ENCODE results near the gene HES2. TPM values are rescaled to one million over a fixed set of nuclear protein-coding genes. Genes with fewer than 3 reads are reported as not detected.
"Not testable (repeated sequence)": the region's sequence is repeated elsewhere in the genome, so short reads cannot be mapped to it uniquely, and the experiment has no call there.

The HES2 gene
- total RNA-seq, 1 experiment from 2014 or later = not detected

DNA sequence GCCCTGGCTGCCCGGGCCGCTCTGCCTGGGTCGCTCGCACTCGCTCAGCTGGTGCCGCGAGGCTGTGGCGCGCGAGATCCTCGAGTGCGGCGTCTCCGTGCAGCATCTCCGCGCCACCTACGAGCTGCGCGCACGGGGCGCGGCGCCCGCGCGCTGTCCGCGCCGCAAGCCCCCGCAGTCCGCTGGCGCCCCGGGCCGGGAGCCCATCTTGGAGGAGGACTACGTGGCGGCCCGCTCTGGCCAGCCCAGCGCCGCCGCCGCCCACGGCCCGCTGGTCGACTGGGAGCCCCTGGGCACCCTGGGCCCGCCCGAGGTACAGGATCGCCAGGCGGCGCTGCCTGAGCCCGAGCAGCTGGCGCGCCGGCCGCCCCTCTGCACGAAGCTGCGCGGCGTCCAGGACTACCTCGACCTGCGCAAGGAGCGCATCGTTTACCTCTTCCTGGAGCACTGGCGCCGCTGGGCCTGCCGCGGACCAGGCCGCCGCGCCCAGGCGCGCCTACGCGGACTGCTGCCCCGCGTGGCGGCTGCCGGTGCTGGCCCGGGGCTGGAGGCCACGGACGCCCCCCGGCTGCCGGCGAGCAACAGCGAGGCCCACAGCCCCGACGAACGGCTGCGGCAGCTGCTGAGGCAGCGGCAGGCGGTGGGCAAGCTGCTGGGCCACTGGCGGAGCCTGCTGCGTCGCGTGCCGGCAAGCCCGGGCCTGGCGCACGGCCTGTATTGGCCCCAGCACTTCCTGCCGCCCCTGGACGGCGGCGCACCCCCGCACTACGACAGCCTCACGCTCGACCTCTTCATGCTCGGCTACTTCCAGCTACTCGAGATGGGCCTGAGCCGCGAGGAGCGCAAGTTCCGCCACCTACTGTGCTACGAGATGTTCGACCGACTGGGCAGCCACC is 35.4 kb upstream of the HES2 start:
- DNase-seq (ENCODE audit: low read depth) = no peak

DNA sequence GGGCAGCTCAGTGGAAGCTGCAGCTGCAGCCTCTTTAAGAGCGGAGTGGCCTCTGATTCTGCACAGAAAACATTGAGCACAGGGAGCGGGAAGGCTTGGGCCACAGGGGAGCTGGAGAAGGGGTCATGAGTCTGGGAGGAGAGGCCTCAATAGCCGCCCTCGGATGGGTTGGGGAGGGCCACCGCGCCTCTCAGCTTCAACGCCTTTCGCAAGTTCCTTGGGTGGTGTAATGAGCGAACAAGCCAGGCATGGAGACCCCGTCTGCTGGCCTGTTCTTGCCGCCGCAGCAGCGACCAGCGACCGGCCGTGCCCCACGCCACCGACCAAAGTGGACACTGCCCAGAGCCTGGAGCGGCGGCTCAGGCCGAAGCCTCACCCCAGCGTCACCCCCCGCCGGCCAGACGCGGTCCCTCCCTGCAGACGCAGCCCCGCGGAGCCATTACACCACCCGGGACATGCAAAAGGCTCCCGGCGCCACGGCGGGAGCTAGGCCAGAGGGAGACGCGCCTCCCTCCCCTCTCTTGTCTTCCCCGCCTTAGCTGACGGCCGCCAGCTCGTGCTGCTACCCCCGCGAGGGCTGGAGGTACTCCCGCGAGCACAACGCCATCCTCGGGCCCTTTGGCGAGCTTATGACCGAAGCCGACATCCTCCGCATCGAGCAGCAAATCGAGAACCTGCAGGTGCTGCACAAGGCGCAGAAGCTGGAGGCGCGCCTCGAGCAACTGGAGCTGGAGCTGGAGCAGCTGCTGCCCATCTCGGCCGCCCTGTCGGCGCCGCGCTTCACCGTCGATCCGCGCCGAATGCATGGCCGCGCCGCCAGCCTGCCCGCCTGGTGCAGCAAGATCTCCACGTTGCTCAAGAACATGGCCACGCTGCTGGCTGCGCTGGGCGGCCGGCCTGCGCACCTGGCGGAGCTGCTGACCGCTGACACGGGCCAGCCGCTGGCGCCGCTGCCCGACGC is 34.5 kb upstream of the HES2 start:
- not testable (repeated sequence) for DNase-seq (ENCODE audit: low read depth)

DNA sequence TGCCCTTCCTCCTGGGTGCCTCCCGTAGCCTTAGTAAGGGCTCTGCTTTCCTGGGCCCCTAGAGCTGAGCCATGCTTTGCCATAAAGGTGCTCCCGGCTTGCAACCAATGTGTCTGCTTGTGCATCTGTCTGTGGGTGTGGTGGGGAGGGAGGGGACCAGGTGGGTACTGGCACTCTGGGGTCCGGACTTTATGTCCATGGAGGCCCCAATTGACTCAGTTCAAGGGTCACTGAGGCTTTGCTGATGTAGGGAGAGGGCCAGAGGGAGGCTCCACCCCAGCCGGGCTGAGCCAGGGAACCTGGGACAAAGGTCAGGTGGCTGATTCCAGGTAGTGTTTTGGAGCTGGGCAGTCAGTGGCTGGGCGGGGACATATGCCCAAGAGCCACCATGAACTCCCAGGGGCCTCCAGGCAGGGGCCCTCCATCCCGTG is 31.2 kb upstream of the HES2 start:
- no peak for DNase-seq (ENCODE audit: low read depth)

DNA sequence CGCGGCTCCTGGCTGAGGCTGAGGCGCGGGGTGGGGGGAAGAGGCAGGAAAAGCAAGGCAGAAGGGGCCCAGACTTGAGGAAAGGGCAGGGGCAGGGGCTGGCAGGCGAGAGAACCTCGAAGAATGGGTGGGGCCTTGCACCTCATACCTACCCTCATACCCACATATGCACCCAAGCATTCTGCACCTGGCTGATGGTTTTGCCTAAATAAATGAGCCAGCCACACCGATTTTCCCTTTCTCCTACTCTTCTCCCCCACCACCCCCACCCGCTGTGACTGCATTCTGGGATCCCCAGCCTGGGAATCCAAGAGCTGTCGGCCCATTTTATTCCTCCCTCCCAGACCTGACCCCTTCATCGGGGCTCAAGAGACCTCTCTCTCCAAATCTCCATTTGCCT is 30.8 kb upstream of the HES2 start:
- not testable (repeated sequence) for DNase-seq (ENCODE audit: low read depth)

DNA sequence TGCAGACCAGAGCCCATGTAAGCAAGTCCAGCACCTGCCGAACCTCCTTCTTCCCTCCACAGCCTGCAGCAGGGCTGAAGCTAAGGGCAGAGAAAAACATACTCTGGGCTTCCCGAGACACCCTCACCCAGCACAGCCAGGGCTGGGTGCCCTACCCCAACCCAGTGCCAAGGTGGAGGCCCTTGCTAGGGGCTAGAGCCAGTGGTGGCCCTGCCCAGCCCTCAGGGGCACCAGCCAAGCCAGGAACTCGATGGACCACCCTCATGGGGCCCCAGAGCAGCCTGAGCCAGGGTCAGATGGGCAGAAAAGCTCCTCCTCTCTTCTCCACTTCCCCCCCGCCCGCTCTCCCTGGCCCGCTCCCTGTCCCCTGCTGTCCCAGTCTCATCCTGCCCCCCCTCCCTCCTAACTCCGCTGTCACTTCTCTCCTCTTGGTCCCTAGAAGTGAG is 30.3 kb upstream of the HES2 start:
- DNase-seq (ENCODE audit: low read depth) = no peak

DNA sequence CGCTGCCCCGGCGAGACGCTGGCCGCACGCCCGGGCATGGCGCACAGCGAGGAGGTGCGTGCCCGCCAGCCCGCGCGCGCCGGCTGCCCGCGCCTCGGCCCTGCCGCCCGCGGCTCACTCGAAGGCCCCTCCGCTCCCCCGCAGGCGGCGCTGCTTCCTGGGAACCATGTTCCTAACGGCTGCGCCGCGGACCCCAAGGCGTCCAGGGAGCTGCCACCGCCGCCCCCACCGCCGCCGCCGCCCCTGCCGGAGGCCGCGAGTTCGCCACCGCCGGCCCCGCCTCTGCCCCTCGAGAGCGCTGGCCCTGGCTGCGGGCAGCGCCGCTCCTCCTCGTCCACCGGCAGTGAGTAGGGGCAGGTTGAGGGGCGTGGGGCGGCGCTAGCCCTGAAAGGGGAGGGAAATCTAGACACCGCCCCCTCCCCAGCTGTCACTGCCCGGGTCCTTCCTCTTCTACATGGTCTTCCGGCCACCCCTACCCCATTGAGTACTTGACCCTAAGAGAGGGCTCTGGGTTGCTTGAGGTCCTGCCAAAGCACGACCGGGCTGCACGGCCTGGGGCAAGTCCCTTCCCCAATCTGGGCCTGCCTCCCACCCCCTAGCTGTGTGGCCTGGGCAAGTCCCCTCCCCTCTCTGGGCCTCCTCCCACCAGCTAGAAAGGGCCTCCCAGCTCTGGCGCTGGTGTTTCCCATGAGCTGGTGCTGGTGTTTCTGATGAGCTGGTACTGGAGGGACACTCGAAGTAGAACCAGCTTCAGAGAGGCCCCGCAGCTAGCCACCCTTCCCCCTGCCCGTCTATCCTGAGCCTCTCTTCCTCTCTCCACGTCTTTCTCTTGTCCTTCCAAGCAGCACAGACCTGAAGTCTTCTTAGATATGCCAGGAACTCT is 29.3 kb upstream of the HES2 start:
- DNase-seq (ENCODE audit: low read depth) = no peak

DNA sequence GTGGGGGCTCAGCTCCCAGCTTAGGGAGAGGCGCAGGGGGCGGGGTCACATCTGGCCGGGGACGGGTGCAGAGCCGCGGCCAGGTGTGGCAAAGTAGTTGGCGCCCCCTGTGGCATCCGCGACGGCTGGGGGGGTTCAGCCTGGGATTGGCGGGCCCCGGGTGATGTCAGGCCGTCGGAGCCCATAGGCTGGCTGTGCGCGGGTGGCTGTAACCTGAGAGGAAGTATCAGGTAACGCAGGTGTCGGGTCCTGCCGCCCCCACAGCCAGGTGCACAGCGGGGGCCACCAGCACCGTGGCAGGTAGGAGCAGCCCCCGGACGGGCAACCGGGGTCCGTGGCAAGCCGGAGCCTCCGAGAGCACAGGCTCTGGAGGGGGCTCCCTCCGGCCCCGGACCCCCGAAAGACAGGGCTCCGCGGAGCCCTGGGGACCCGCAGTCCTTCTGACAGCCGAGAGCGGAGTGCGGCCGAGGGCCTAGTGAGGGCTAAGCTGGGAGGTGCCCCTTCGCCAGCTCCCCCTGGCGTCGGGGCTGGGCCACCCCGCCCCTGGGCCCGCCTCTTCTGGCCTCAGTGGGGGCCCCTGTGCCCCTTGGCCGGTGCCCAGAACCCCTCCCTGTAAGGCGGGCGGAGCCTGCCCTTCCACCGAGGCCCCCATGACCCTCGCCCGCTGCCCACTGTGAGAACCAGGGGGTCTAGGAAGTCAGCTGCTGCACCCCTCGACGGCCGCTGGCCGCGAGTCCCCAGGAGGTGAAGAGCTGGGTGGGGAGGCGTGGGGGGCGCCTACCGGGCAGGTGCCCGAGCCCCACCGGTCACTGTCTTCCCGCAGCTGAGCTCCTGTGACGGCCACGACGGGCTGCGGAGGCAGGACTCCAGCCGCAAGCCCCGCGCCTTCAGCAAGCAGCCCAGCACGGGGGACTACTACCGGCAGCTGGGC is 28.4 kb upstream of the HES2 start:
- DNase-seq (ENCODE audit: low read depth) = no peak

DNA sequence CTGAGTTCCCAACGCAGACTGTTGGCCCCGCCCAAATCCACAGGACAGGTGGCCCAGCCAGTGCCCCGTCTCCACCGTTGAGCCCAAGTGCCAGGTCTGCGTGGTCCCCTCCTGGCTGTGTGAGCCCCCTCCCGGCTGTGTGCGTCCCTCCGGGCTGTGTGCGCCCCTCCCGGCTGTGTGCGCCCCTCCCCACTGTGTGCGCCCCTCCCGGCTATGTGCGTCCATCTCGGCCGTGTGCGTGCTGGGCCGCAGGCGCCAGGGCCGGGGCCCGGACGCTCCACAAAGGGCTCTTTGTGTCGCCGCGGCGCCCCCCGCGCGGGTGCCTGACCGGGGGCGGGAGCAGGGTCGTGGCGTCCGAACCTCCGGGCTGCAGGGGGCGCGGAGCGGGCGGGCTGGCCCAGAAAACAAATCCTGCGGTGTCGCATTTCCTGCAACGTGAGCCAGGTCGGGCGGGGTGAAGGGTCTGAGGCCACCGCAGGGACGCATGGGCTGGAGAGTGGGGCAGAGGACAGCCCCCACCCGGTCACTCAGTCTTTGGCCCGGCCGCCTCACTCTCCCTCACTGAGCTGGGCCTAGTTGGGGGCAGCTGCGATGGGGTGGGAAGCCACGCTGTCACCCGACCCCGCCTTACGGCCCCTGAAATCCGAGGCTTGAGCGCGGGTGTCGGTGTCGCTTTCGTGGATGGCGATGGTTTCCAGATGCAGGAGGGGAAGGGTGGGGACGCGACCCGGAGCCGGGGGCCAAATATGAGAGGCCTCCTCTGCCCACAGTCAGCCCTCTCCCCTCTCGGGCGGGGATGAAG is 27.5 kb upstream of the HES2 start:
- no peak for DNase-seq (ENCODE audit: low read depth)

DNA sequence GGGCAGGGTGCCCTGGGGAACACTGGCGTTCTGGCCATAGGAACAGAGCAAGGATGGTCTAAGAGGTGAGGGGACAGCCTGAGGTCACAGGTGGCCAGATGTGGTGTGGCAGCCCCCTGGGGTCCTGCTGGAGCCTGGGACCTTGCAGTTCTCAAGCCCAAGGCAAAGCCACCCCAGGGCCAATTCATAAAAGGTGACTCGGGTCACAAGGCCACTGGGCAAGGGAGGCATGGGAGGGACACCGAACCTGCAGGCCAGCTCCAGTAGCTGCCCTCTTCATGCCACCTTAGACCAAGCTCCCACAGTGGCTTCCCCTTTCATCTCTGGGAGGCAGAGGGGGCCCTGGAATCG is 26.9 kb upstream of the HES2 start:
- DNase-seq (ENCODE audit: low read depth) = no peak

DNA sequence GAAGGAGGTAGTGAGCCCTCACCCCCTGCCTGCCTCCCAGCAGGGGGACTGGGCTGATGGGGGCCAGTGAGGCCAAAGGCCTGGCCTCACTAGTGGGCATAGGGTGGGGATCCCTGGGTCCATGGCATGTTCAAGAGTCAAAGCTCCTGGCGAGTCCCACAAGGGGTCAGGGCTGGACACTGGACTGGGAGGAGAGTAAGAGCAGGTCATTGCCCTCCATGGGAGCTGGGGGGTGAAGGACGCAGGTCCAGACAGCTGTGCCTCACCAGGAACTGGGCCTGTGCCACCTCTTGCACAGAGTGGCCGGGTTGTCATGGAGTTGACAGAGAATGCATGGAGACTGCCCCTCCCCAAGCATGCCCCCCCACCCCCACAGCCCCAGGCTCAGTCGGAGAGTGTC is 26.2 kb upstream of the HES2 start:
- not testable (repeated sequence) for DNase-seq (ENCODE audit: low read depth)

DNA sequence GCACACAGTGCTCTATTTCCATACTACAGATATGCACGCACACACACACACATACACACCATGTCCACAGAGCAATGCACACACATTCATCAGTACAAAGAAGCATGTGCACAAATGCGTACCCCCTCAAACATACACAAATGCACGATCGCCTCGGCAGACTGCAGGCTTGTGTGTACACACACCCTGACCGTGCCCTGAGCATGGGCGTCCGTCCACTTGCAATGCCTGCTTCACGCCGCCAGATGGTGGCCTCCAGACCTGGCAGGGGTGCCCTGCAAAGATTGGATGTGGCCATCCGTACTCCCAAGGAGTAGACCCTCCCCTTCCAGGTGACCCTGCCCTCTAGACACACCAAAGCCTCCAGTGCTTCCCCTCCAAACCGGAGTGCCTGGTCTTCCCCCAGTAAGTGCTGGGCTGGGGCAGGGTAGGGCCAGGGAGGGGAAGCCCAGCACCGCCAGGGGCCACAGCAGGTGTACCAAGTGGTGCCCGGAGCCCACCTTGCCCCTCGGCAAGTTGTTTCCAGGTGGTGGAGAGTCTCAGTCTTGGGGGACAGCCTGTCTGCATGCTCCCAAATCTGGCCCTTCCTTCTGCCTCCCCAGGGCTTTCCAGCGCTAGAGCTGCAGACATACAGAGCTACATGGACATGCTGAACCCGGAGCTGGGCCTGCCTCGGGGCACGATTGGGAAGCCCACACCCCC is 25.5 kb upstream of the HES2 start:
- DNase-seq (ENCODE audit: low read depth) = no peak

DNA sequence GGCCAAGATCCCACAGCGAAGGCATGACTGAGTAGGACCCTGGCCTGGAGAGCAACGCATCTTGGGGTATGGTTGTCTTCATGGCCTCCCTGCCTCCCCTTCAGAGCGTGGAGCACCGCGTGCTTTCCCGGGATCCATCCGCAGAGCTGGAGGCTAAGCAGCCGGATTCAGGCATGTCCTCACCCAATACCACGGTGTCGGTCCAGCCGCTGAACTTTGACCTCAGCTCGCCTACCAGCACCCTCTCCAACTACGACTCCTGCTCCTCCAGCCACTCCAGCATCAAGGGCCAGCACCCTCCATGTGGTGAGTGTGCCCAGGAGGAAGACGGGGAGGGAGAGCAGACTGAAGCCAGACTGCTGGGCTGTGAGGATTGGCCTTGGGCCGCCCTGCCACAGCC is 24.7 kb upstream of the HES2 start:
- DNase-seq (ENCODE audit: low read depth) = no peak

DNA sequence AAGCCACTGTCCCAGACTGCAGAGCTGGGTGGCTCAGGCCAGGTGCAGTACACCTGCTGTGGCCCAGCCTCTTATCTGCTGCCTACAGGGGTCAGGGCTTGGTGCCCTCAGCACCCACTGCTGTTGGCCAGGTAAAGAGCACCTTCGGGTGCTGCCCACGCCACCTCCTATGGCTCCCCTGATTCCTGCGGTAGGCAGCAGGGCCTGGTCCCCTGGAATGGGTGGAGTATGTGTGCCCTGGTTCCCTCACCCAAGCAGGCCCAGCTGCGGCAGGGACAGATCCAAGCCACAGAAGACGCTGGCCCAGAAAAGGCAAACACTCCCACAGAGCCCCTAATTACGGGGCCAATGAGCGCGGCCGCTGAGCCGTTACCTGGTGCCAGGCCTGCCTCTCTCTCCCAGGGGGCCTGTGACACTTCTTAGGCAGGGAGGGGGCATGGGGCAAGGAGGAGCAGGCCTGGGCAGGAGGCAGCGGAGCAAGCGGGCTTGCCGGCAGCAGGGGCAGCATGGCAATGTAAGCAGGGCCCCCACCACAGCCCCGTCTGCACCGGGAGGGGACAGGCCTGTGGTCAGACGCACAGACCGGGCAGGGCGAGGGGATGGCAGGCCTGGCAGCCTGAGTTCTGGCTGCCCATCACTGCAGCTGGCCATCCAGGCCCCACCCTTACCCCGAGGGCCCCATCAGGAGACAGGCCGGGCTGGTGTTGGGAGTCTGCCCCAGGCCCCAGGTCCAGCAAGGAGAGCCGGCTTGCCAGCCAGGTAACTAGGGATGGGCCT is 23.8 kb upstream of the HES2 start:
- no peak for DNase-seq (ENCODE audit: low read depth)

DNA sequence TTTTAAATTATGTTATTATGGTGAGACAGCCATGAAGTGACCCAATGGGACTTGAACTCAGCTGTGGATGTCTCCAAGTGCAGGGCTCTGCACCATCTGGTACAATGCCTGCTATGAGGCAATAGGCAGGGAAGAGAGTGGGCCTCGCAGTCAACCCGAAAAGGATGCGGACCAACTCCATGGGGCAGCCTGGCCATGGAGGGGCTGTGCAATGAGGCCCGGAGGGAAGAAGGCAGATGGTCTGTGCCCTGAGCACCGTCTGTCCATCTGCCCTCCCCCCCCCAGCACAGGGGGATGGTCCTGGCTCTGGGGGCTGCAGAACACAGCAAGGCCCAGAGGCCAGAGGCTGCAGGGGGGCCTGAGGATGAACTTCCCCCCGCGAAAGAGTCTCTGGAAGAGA is 21.9 kb upstream of the HES2 start:
- DNase-seq (ENCODE audit: low read depth) = no peak

DNA sequence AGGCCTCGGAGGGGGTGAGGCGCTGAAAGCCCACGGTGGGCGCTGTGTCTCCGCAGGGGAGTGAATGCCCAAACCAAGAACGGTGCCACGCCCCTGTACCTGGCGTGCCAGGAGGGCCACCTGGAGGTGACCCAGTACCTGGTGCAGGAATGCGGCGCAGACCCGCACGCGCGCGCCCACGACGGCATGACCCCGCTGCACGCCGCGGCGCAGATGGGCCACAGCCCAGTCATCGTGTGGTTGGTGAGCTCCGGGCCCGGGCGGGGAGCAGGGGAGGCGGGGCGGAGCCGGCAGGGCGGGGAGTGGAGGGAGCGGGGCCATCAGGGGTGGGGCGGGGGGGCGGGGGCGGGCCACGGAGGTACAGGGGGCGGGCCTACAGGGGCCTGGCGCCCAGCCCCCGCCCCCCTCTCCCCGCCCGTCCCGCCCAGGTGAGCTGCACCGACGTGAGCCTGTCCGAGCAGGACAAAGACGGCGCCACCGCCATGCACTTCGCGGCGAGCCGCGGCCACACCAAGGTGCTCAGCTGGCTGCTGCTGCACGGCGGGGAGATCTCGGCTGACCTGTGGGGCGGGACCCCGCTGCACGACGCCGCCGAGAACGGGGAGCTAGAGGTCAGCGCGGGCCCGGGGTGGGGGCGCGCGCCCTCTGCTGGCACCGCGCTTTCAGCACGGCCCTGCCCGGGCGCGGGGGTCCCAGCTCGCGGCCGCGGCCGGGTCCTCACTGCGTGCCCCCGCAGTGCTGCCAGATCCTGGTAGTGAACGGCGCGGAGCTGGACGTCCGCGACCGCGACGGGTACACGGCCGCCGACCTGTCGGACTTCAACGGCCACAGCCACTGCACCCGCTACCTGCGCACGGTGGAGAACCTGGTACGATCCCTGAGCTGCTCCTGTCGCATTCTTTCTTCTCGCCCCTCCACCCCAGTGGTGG is 20.7 kb upstream of the HES2 start:
- no peak for DNase-seq (ENCODE audit: low read depth)

DNA sequence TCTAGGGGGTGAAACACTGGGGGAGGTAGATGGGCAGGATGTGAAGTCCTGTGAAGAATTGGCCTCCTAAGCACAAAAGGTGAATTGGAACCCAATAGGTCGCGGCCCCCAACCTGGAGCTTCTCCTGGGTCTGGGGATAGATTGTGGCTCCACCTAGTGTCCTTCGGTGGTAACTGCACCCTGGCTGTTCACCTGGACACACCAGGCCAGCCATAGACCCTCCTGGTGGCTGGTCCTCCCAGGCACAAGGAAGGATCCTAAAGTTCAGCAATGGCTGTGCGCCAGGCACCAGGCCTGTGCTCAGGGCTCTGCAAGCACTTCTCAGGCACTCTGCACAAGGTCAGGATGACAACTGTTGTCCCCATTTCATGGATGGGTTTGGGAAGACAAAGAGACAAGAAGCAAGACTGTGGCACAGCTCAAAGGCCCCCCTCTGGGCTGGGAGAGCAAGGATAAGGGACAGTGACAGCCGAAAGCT is 18.4 kb upstream of the HES2 start:
- DNase-seq (ENCODE audit: low read depth) = no peak

All from LHCN-M2 (cell line).